ENCODE results near the gene ARSD.
"Not testable (repeated sequence)": the region's sequence is repeated elsewhere in the genome, so short reads cannot be mapped to it uniquely, and the experiment has no call there.

Gene ARSD

GRCh38 chrX:2890536-2891460 is 38.3 kb downstream of the ARSD start:
- DNase-seq = not testable (repeated sequence)

GRCh38 chrX:2889706-2890490 is 39.2 kb downstream of the ARSD start:
- not testable (repeated sequence) for DNase-seq

- DNase-seq = no peak
These were observed 40.0 kb downstream of the ARSD start for GRCh38 chrX:2889045-2889605.

- DNase-seq = no peak
These were observed 40.8 kb downstream of the ARSD start for GRCh38 chrX:2888309-2888708.

GRCh38 chrX:2883770-2884169 is 45.4 kb downstream of the ARSD start:
- DNase-seq = no peak

GRCh38 chrX:2879670-2880069 is 49.5 kb downstream of the ARSD start:
- DNase-seq = no peak

GRCh38 chrX:2878563-2878962 is 50.6 kb downstream of the ARSD start:
- DNase-seq = no peak

GRCh38 chrX:2875798-2876399 is 53.2 kb downstream of the ARSD start:
- DNase-seq = no peak

- DNase-seq = no peak
These were observed 54.0 kb downstream of the ARSD start for GRCh38 chrX:2875136-2875481.

GRCh38 chrX:2874222-2875135 is 54.7 kb downstream of the ARSD start:
- no peak for DNase-seq

- no peak for DNase-seq
These were observed 56.4 kb downstream of the ARSD start for GRCh38 chrX:2872671-2873277.

GRCh38 chrX:2871831-2872230 is 57.3 kb downstream of the ARSD start:
- no peak for DNase-seq

- DNase-seq = no peak
These were observed 58.5 kb downstream of the ARSD start for GRCh38 chrX:2870650-2871049.

- no peak for DNase-seq
These were observed 61.9 kb downstream of the ARSD start for GRCh38 chrX:2867206-2867605.

- DNase-seq = no peak
These were observed 65.5 kb downstream of the ARSD start for GRCh38 chrX:2863646-2864045.

GRCh38 chrX:2862404-2862803 is 66.7 kb downstream of the ARSD start:
- no peak for DNase-seq

- no peak for DNase-seq
These were observed 69.8 kb downstream of the ARSD start for GRCh38 chrX:2859197-2859797.

GRCh38 chrX:2857566-2857965 is 71.6 kb downstream of the ARSD start:
- DNase-seq = no peak

GRCh38 chrX:2855761-2856160 is 73.4 kb downstream of the ARSD start:
- DNase-seq = no peak

- DNase-seq = no peak
These were observed 74.2 kb downstream of the ARSD start for GRCh38 chrX:2854918-2855317.

All from stimulated activated CD4-positive, alpha-beta T cell treated with anti-CD3 and anti-CD28 coated beads, Interleukin-4, amount 100 ng/mL, for 24 hours (primary cell).